Epithelial cell of esophagus (primary cell): ENCODE measurements around the gene GABPB2.

ENCODE experiments used
- DNase-seq: peaks from one replicate; pipeline ENCODE4 v3.0.0; 2010; ENCODE audit warnings: low read depth
- H3K4me3 ChIP-seq: 2 replicates; pipeline ENCODE4 v1.5.1; 2011; ENCODE audit warnings: mild to moderate bottlenecking, low read length, control low read depth
- TF ChIP-seq, protein P1 (sequence below): IDR thresholded peaks from 2 replicates; pipeline ENCODE4 v1.5.1; 2011; ENCODE audit warnings: low read depth, mild to moderate bottlenecking, low read length, control low read depth, inconsistent platforms; ENCODE audit not compliant: insufficient read depth; ENCODE audit errors: missing control alignments

Gene GABPB2

DNA sequence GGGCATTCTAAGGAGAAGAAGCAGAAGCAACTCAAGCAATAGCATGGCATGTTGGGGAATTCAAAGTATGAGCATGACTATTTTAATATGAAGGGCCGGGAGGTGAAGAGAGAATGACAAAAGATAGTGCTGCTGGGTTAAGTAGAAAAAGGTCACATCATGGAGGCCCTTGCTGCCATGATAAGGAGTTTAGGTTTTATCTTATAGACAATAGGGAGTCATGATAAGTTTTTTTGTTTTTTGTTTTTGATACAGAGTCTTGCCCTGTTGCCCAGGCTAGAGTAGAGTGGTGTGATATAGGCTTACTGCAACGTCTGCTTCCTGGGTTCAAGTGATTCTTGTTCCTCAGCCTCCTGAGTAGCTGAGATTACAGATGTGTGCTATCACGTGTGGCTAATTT lies 31.0 kb upstream of the GABPB2 start:
- no peak for DNase-seq
- H3K4me3 ChIP-seq, result no peak overlapping the region
- TF ChIP-seq, protein P1, sequence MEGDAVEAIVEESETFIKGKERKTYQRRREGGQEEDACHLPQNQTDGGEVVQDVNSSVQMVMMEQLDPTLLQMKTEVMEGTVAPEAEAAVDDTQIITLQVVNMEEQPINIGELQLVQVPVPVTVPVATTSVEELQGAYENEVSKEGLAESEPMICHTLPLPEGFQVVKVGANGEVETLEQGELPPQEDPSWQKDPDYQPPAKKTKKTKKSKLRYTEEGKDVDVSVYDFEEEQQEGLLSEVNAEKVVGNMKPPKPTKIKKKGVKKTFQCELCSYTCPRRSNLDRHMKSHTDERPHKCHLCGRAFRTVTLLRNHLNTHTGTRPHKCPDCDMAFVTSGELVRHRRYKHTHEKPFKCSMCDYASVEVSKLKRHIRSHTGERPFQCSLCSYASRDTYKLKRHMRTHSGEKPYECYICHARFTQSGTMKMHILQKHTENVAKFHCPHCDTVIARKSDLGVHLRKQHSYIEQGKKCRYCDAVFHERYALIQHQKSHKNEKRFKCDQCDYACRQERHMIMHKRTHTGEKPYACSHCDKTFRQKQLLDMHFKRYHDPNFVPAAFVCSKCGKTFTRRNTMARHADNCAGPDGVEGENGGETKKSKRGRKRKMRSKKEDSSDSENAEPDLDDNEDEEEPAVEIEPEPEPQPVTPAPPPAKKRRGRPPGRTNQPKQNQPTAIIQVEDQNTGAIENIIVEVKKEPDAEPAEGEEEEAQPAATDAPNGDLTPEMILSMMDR, result no peak

- no peak for DNase-seq
- H3K4me3 ChIP-seq, result no peak overlapping the region
- TF ChIP-seq, protein P1, result no peak
Measured at GRCh38 chr1:151043163-151043562, 27.4 kb upstream of the GABPB2 start.

DNA sequence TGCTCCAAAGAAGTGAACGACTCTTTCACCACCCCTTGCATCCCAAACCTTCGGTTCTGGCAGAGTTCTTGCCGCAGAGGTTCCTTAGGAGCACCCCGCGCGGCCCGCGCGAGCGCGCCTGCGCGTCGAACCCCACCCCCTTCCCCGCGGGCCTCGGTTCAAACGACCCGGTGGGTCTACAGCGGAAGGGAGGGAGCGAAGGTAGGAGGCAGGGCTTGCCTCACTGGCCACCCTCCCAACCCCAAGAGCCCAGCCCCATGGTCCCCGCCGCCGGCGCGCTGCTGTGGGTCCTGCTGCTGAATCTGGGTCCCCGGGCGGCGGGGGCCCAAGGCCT lies 23.0 kb upstream of the GABPB2 start, which contains the start of gene C1orf56:
TSS of gene C1orf56 (plus strand) at position 161 of the 334 bp plus-strand sequence. CDS start at position 258, 97 bp downstream.
- H3K4me3 ChIP-seq, result peak within 1 kb of the TSS; percentile 60
- TF ChIP-seq, protein P1, result no peak
- DNase-seq, result peak; percentile 40

GRCh38 chr1:151047925-151048644 lies 22.5 kb upstream of the GABPB2 start:
- peak overlapping the region; percentile 60 for H3K4me3 ChIP-seq
- TF ChIP-seq, protein P1, result peak; percentile 56
- DNase-seq, result peak; percentile 79

DNA sequence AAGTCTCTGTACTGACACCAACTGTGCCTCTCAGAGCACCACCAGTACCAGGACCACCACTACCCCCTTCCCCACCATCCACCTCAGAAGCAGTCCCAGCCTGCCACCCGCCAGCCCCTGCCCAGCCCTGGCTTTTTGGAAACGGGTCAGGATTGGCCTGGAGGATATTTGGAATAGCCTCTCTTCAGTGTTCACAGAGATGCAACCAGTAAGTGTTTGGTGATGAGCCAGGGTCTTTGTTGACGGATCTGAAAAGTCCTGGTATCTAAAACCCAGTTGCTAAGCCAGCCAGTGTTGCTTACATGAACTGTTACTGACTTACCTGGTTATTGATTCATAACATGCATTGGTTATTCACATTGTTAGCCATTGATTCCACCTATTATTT lies 21.9 kb upstream of the GABPB2 start:
- peak overlapping the region; percentile 60 for H3K4me3 ChIP-seq
- DNase-seq, result no peak
- TF ChIP-seq, protein P1, result no peak

GRCh38 chr1:151049458-151049857 lies 21.1 kb upstream of the GABPB2 start:
- no peak overlapping the region for H3K4me3 ChIP-seq
- DNase-seq, result no peak
- TF ChIP-seq, protein P1, result no peak
